Measurements from ENCODE around the gene PLEKHD1. TPM values are rescaled to one million over a fixed set of nuclear protein-coding genes. Genes with fewer than 3 reads are reported as not detected.

The PLEKHD1 gene
- total RNA-seq, 1 experiment from 2014 or later: 1.2 TPM

DNA sequence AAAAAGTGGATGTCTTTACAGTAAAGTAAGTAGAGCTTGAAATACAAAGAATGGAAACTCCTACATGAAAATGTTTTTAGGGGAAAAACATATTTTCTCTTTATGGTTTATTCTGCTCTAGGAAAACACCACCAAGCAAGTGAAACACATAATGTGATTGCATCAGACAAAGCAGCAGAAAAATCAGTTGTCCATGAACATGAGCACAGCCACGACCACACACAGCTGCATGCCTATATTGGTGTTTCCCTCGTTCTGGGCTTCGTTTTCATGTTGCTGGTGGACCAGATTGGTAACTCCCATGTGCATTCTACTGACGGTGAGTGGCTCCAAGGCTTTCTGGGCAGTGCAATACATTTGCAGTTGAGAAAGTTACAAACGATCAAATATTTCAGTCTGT is 42.6 kb upstream of the PLEKHD1 start:
- DNase-seq (ENCODE audit: low read depth, low spot score) (no peak), ATAC-seq (no peak)
- peaks cover 39% of the 10 kb centered on the region for H3K79me2 ChIP-seq (ENCODE audit: insufficient read depth, low read length)
- H4K20me1 ChIP-seq (ENCODE audit: insufficient read depth): 0 out of 2 replicates have a peak, but pooled peaks cover 4% of the 10 kb centered on the region
- no peak overlapping the region for H3K27ac ChIP-seq (ENCODE audit: low read depth, low read length)
- H3K27me3 ChIP-seq (ENCODE audit: insufficient read depth, low read length): no peaks in the 10 kb centered on the region
- no peak overlapping the region for H2AFZ ChIP-seq (ENCODE audit: low read depth, low read length, poor library complexity, severe bottlenecking)
- TF ChIP-seq FOSL1 (IDR thresholded peaks at IDR 0.05; ENCODE audit: low read depth) (no peak), CEBPB (IDR thresholded peaks at IDR 0.05; ENCODE audit: low read depth) (no peak), EGR1 (IDR thresholded peaks at IDR 0.05; ENCODE audit: low read depth) (no peak), RAD21 (IDR thresholded peaks at IDR 0.05; ENCODE audit: low read depth) (no peak), TCF7L2 (IDR thresholded peaks at IDR 0.05; ENCODE audit: borderline replicate concordance, extremely low read depth, insufficient read depth, insufficient read length) (no peak), JUND (IDR thresholded peaks at IDR 0.05) (no peak), ELF1 (IDR thresholded peaks at IDR 0.05; ENCODE audit: borderline replicate concordance, low read depth) (no peak)
- TF ChIP-seq, protein P1, sequence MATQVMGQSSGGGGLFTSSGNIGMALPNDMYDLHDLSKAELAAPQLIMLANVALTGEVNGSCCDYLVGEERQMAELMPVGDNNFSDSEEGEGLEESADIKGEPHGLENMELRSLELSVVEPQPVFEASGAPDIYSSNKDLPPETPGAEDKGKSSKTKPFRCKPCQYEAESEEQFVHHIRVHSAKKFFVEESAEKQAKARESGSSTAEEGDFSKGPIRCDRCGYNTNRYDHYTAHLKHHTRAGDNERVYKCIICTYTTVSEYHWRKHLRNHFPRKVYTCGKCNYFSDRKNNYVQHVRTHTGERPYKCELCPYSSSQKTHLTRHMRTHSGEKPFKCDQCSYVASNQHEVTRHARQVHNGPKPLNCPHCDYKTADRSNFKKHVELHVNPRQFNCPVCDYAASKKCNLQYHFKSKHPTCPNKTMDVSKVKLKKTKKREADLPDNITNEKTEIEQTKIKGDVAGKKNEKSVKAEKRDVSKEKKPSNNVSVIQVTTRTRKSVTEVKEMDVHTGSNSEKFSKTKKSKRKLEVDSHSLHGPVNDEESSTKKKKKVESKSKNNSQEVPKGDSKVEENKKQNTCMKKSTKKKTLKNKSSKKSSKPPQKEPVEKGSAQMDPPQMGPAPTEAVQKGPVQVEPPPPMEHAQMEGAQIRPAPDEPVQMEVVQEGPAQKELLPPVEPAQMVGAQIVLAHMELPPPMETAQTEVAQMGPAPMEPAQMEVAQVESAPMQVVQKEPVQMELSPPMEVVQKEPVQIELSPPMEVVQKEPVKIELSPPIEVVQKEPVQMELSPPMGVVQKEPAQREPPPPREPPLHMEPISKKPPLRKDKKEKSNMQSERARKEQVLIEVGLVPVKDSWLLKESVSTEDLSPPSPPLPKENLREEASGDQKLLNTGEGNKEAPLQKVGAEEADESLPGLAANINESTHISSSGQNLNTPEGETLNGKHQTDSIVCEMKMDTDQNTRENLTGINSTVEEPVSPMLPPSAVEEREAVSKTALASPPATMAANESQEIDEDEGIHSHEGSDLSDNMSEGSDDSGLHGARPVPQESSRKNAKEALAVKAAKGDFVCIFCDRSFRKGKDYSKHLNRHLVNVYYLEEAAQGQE (IDR thresholded peaks at IDR 0.05; ENCODE audit: low read depth): no peak
- TF ChIP-seq, protein P2, sequence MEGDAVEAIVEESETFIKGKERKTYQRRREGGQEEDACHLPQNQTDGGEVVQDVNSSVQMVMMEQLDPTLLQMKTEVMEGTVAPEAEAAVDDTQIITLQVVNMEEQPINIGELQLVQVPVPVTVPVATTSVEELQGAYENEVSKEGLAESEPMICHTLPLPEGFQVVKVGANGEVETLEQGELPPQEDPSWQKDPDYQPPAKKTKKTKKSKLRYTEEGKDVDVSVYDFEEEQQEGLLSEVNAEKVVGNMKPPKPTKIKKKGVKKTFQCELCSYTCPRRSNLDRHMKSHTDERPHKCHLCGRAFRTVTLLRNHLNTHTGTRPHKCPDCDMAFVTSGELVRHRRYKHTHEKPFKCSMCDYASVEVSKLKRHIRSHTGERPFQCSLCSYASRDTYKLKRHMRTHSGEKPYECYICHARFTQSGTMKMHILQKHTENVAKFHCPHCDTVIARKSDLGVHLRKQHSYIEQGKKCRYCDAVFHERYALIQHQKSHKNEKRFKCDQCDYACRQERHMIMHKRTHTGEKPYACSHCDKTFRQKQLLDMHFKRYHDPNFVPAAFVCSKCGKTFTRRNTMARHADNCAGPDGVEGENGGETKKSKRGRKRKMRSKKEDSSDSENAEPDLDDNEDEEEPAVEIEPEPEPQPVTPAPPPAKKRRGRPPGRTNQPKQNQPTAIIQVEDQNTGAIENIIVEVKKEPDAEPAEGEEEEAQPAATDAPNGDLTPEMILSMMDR (IDR thresholded peaks at IDR 0.05 in 2 of 3, conservative IDR thresholded peaks at IDR 0.05 in 1 of 3; ENCODE audit: borderline replicate concordance in 1 of 3, insufficient read depth in 1 of 3, low read depth in 2 of 3, low read length in 2 of 3): no peak
- TF ChIP-seq, protein P3, sequence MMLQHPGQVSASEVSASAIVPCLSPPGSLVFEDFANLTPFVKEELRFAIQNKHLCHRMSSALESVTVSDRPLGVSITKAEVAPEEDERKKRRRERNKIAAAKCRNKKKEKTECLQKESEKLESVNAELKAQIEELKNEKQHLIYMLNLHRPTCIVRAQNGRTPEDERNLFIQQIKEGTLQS (IDR thresholded peaks at IDR 0.05): no peak
- ChIA-PET CTCF (no interaction called here), RAD21 (ENCODE audit: low non-redundant PET in 1 of 2, low total read pairs in 2 of 2, uncharacterized antibody in 2 of 2, unreplicated experiment in 2 of 2) (no interaction called here), POLR2A (no interaction called here)
- H3K4me2 ChIP-seq (ENCODE audit: low read length): no peak overlapping the region
- H3K9me2 ChIP-seq (ENCODE audit: insufficient read depth): no peaks in the 10 kb centered on the region
- H3K4me1 ChIP-seq (ENCODE audit: control insufficient read depth in 1 of 2, insufficient read depth in 2 of 2, low read length in 2 of 2): peaks cover 0 to 6% of the 10 kb centered on the region in 2 experiments; a peak in 2 of 4 replicates
- BruUV-seq (replicated peaks): no TSS peak
- intact Hi-C loops (cut with micrococcal nuclease): no loop called here
- no peaks in the 10 kb centered on the region for H3K9me3 ChIP-seq (ENCODE audit: control insufficient read depth in 1 of 2, insufficient read depth in 1 of 2, low read depth in 1 of 2, low read length in 2 of 2)
- no peak overlapping the region for H3K4me3 ChIP-seq (replicated peaks in 1 of 2; ENCODE audit: low read depth in 1 of 2, low read length in 2 of 2)
- H3K36me3 ChIP-seq (ENCODE audit: control insufficient read depth in 1 of 2, insufficient read depth in 2 of 2, low read length in 2 of 2): peaks cover 0 to 5% of the 10 kb centered on the region in 2 experiments; a peak in 1 of 4 replicates
- H3K9ac ChIP-seq (ENCODE audit: low read length): no peak overlapping the region

Measured in HCT116 (cell line).